Right lobe of liver (tissue), 4 donors: ENCODE data around the gene HDAC6.

Experiments
- CTCF ChIP-seq, 4 donors: fragments of 200-600 bp in 3 of 4; fragments of 450-650 bp in 1 of 4; IDR thresholded peaks; one replicate each; pipeline versions ENCODE4 v1.5.1 to v1.8.0; 2016 to 2022; ENCODE audit warnings: antibody characterized with exemption in 4 of 4, mild to moderate bottlenecking in 2 of 4
- POLR2A ChIP-seq: fragments of 450-650 bp; IDR thresholded peaks from one replicate; pipeline ENCODE4 v1.6.1; 2017; ENCODE audit warnings: antibody characterized with exemption, mild to moderate bottlenecking
- donor health status: DM: no; HTN: no; CAD: no.
- donor health status: DM: no; HTN: no; CAD: no.
- donor health status: DM: no; HTN: yes; CAD: no.

- no peak for TF ChIP-seq POLR2A
- no peak for TF ChIP-seq CTCF (IDR thresholded peaks at IDR 0.05)
Observed at GRCh38 chrX:48776818-48777439, 24.9 kb upstream of the HDAC6 start.
